Stimulated activated CD8-positive, alpha-beta memory T cell treated with anti-CD3 and anti-CD28 coated beads, Interleukin-15, amount 100 ng/mL, for 24 hours (primary cell): ENCODE results near the gene FREM3.
"Not testable (repeated sequence)": the region's sequence is repeated elsewhere in the genome, so short reads cannot be mapped to it uniquely, and the experiment has no call there.

Experiments
- DNase-seq: peaks from one replicate; pipeline ENCODE4 v3.0.0-alpha.2; 2020; ENCODE audit warnings: low read depth

FREM3 gene

GRCh38 chr4:143700416-143701352 lies at the start of gene FREM3:
Gene FREM3, minus strand, starts transcription at chr4:143700675. Its CDS starts 0 bp downstream, at chr4:143700675.
- DNase-seq, result no peak

- DNase-seq, result no peak
These were observed 45.4 kb upstream of the FREM3 start for GRCh38 chr4:143745874-143746273.

- no peak for DNase-seq
These were observed 43.1 kb upstream of the FREM3 start for GRCh38 chr4:143743591-143743990.

GRCh38 chr4:143742834-143743233 lies 42.4 kb upstream of the FREM3 start:
- no peak for DNase-seq

GRCh38 chr4:143736861-143737260 lies 36.4 kb upstream of the FREM3 start:
- no peak for DNase-seq

GRCh38 chr4:143736061-143736460 lies 35.6 kb upstream of the FREM3 start:
- not testable (repeated sequence) for DNase-seq

GRCh38 chr4:143728166-143728565 lies 27.7 kb upstream of the FREM3 start:
- DNase-seq, result no peak

- DNase-seq, result no peak
These were observed 26.2 kb upstream of the FREM3 start for GRCh38 chr4:143726714-143727113.

- DNase-seq, result no peak
These were observed 20.8 kb upstream of the FREM3 start for GRCh38 chr4:143721317-143721716.

- not testable (repeated sequence) for DNase-seq
These were observed 18.3 kb upstream of the FREM3 start for GRCh38 chr4:143718748-143719147.

GRCh38 chr4:143713955-143714625 lies 13.6 kb upstream of the FREM3 start:
- no peak for DNase-seq

GRCh38 chr4:143713553-143713952 lies 13.1 kb upstream of the FREM3 start:
- no peak for DNase-seq

- no peak for DNase-seq
These were observed 11.7 kb upstream of the FREM3 start for GRCh38 chr4:143712155-143712550.

- no peak for DNase-seq
These were observed 11.2 kb upstream of the FREM3 start for GRCh38 chr4:143711543-143712154.

- no peak for DNase-seq
These were observed 890 bp upstream of the FREM3 start for GRCh38 chr4:143701365-143701764.

- no peak for DNase-seq
These were observed 444 bp downstream of the FREM3 start for GRCh38 chr4:143700046-143700415.

- DNase-seq, result no peak
These were observed 987 bp downstream of the FREM3 start for GRCh38 chr4:143699331-143700045.

GRCh38 chr4:143693856-143694255 lies 6.6 kb downstream of the FREM3 start:
- no peak for DNase-seq

- DNase-seq, result no peak
These were observed 8.2 kb downstream of the FREM3 start for GRCh38 chr4:143692241-143692640.

- no peak for DNase-seq
These were observed 21.0 kb downstream of the FREM3 start for GRCh38 chr4:143679434-143679833.

- not testable (repeated sequence) for DNase-seq
These were observed 26.8 kb downstream of the FREM3 start for GRCh38 chr4:143673629-143674028.

GRCh38 chr4:143668930-143669552 lies 31.4 kb downstream of the FREM3 start:
- DNase-seq, result no peak
